SIG-M5 treated with dmso at 0.1 percent for 504 hours (cell line): ENCODE measurements around the gene LTA.

Experiments
- DNase-seq: peaks from one replicate; lab custom pipeline; 2025; ENCODE audit not compliant: unreplicated experiment; lab: John Stamatoyannopoulos, UW

Gene LTA

GRCh38 chr6:31572041-31572911 is at the start of gene LTA:
Gene LTA (plus strand): TSS chr6:31572289. CDS start chr6:31572743, 454 bp downstream.
- no peak for DNase-seq

- DNase-seq, result no peak
These were observed 46.5 kb upstream of the LTA start for GRCh38 chr6:31525553-31525931.

GRCh38 chr6:31525932-31526591 is 46.0 kb upstream of the LTA start:
- DNase-seq, result no peak

- no peak for DNase-seq
These were observed 43.7 kb upstream of the LTA start for GRCh38 chr6:31528307-31528777.

- DNase-seq, result no peak
These were observed 43.2 kb upstream of the LTA start, which contains the start of gene MCCD1 for GRCh38 chr6:31528821-31529328. Gene MCCD1 (plus strand): TSS chr6:31528962. CDS start chr6:31529015, 53 bp downstream.

- DNase-seq, result no peak
These were observed 42.5 kb upstream of the LTA start for GRCh38 chr6:31529329-31530150.

- DNase-seq, result no peak
These were observed 41.4 kb upstream of the LTA start for GRCh38 chr6:31530659-31531058.

- DNase-seq, result no peak
These were observed 40.9 kb upstream of the LTA start for GRCh38 chr6:31531162-31531561.

GRCh38 chr6:31531771-31532643 is 40.1 kb upstream of the LTA start:
- DNase-seq, result no peak

- no peak for DNase-seq
These were observed 39.2 kb upstream of the LTA start for GRCh38 chr6:31532644-31533454.

GRCh38 chr6:31533455-31533841 is 38.6 kb upstream of the LTA start:
- DNase-seq, result no peak

- no peak for DNase-seq
These were observed 38.1 kb upstream of the LTA start for GRCh38 chr6:31534011-31534410.

- DNase-seq, result no peak
These were observed 37.5 kb upstream of the LTA start for GRCh38 chr6:31534521-31535040.

- no peak for DNase-seq
These were observed 36.4 kb upstream of the LTA start for GRCh38 chr6:31535538-31536324.

GRCh38 chr6:31538805-31539400 is 33.2 kb upstream of the LTA start:
- DNase-seq, result no peak

- DNase-seq, result no peak
These were observed 31.4 kb upstream of the LTA start for GRCh38 chr6:31540640-31541039.

- DNase-seq, result peak; percentile 77
These were observed 30.9 kb upstream of the LTA start for GRCh38 chr6:31541059-31541657.
